Prostate gland (tissue), 2 donors: ENCODE data around the gene PEX11B. TPM values are rescaled to one million over a fixed set of nuclear protein-coding genes. Genes with fewer than 3 reads are reported as not detected.

Experiments used
- DNase-seq: peaks from one replicate; pipeline ENCODE4 v3.0.0-alpha.2; 2019; ENCODE audit warnings: low spot score
- H3K27ac ChIP-seq, 2 donors: fragments of 200-600 bp; sonication (generic); 2 replicates each; pipeline ENCODE4 v1.5.1; 2017 to 2019
- H3K27me3 ChIP-seq: fragments of 200-600 bp; sonication (generic); replicated peaks from 2 replicates; pipeline ENCODE4 v1.5.1; 2019; ENCODE audit not compliant: insufficient read depth
- H3K36me3 ChIP-seq, 2 donors: fragments of 200-600 bp; sonication (generic); 1 replicate in 1 of 2; 2 replicates in 1 of 2; pipeline versions ENCODE4 v1.5.1 to v1.8.1; 2017 to 2019
- H3K4me1 ChIP-seq: fragments of 200-600 bp; sonication (generic); replicated peaks from 2 replicates; pipeline ENCODE4 v1.5.1; 2019
- H3K4me3 ChIP-seq, 2 donors: fragments of 200-600 bp; sonication (generic); 2 replicates each; pipeline ENCODE4 v1.5.1; 2017 to 2019
- H3K9me3 ChIP-seq: fragments of 200-600 bp; sonication (generic); 2 replicates; pipeline ENCODE4 v1.5.1; 2017
- POLR2A ChIP-seq: fragments of 450-650 bp; IDR thresholded peaks from one replicate; pipeline ENCODE4 v1.6.1; 2016; ENCODE audit warnings: antibody characterized with exemption, mild to moderate bottlenecking
- POLR2AphosphoS5 ChIP-seq: sonication (generic); formaldehyde crosslinking; IDR thresholded peaks from one replicate; pipeline ENCODE4 v1.6.1; 2017; ENCODE audit warnings: antibody characterized with exemption
- WGBS: methylation state at CpG from one replicate; pipeline ENCODE4 v1.1.5; 2018; 5-methylcytosine and 5-hydroxymethylcytosine counted together
- intact Hi-C: fragments of 100-400 bp; cut with DNase I; formaldehyde crosslinking; loops from one replicate; pipeline ENCODE4 v1.14.2; 2022
- total RNA-seq, 2 donors: library from RNA; depleted of rRNA; stranded (reverse); fragments of >200 nt; gene quantifications; one replicate each; pipeline ENCODE4 v1.1.0, GENCODE V29; 2016
- TF ChIP-seq, protein P1 (sequence below), 4 experiments: fragments of 200-600 bp in 2 of 4; fragments of 450-650 bp in 2 of 4; sonication (generic) in 2 of 4; IDR thresholded peaks; 1 replicate in 3 of 4; 2 replicates in 1 of 4; pipeline ENCODE4 v1.5.1; 2016 to 2019; ENCODE audit warnings: antibody characterized with exemption in 4 of 4, mild to moderate bottlenecking in 2 of 4, moderate library complexity in 2 of 4

Gene PEX11B
- total RNA-seq, 2 donors from 2014 or later: 35.9 to 37.7 TPM

GRCh38 chr1:145946477-145946986 lies 28.0 kb upstream of the PEX11B start:
- no peak for TF ChIP-seq POLR2AphosphoS5
- TF ChIP-seq POLR2A: no peak
- TF ChIP-seq, protein P1, sequence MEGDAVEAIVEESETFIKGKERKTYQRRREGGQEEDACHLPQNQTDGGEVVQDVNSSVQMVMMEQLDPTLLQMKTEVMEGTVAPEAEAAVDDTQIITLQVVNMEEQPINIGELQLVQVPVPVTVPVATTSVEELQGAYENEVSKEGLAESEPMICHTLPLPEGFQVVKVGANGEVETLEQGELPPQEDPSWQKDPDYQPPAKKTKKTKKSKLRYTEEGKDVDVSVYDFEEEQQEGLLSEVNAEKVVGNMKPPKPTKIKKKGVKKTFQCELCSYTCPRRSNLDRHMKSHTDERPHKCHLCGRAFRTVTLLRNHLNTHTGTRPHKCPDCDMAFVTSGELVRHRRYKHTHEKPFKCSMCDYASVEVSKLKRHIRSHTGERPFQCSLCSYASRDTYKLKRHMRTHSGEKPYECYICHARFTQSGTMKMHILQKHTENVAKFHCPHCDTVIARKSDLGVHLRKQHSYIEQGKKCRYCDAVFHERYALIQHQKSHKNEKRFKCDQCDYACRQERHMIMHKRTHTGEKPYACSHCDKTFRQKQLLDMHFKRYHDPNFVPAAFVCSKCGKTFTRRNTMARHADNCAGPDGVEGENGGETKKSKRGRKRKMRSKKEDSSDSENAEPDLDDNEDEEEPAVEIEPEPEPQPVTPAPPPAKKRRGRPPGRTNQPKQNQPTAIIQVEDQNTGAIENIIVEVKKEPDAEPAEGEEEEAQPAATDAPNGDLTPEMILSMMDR (IDR thresholded peaks at IDR 0.05): no peak
- 86% methylated on average over 4 of the region's 4 CpGs for WGBS
- intact Hi-C loops: no loop called here
- no peaks in the 10 kb centered on the region for H3K27me3 ChIP-seq
- no peak overlapping the region for H3K27ac ChIP-seq
- no peaks in the 10 kb centered on the region for H3K4me1 ChIP-seq
- no peaks in the 10 kb centered on the region for H3K36me3 ChIP-seq
- DNase-seq: no peak
- no peak overlapping the region for H3K4me3 ChIP-seq
- no peaks in the 10 kb centered on the region for H3K9me3 ChIP-seq

DNA sequence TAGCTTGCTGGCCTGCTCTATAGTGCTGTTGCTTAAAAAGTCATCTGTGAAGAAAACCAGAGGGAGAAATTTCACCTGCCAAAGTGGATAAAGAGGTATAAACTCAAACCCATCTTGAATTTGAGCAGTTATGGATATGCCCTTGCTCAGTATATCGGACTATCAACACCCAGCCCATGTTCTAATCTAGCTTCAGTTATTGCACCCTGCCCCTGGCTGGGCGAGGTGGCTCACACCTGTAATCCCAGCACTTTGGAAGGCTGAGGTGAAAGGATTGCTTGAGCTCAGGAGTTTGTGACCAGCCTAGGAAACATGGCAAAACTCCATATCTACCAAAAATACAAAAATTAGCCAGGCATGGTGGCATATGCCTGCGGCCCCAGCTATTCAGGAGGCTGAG lies 26.0 kb upstream of the PEX11B start:
- no peak for DNase-seq
- no peaks in the 10 kb centered on the region for H3K36me3 ChIP-seq
- H3K4me1 ChIP-seq: no peaks in the 10 kb centered on the region
- no peaks in the 10 kb centered on the region for H3K27me3 ChIP-seq
- no peak overlapping the region for H3K27ac ChIP-seq
- H3K4me3 ChIP-seq: no peak overlapping the region
- no peaks in the 10 kb centered on the region for H3K9me3 ChIP-seq
- intact Hi-C loops: no loop called here
- TF ChIP-seq POLR2A (no peak), POLR2AphosphoS5 (no peak)
- TF ChIP-seq, protein P1 (IDR thresholded peaks at IDR 0.05): no peak
- 93% methylated on average over 3 of the region's 3 CpGs for WGBS

GRCh38 chr1:145942871-145943270 lies 24.4 kb upstream of the PEX11B start:
- Histone ChIP-seq H3K27me3 (no peaks in the 10 kb centered on the region), H3K36me3 (no peaks in the 10 kb centered on the region)
- DNase-seq: no peak

GRCh38 chr1:145942405-145942804 lies 23.9 kb upstream of the PEX11B start:
- Histone ChIP-seq H3K27me3 (no peaks in the 10 kb centered on the region), H3K9me3 (no peaks in the 10 kb centered on the region), H3K4me3 (no peak overlapping the region), H3K4me1 (no peaks in the 10 kb centered on the region), H3K27ac (no peak overlapping the region), H3K36me3 (no peaks in the 10 kb centered on the region)
- intact Hi-C loops: no loop called here
- TF ChIP-seq POLR2A: no peak
- no peak for TF ChIP-seq POLR2AphosphoS5
- TF ChIP-seq, protein P1 (IDR thresholded peaks at IDR 0.05): no peak
- no peak for DNase-seq
- WGBS: 60% methylated on average over 4 of the region's 4 CpGs

More at GRCh38 chr1:145942871-145943270, 24.4 kb upstream of the PEX11B start:
- intact Hi-C loops: no loop called here
- no peak overlapping the region for H3K27ac ChIP-seq
- no peak for TF ChIP-seq POLR2A
- H3K4me1 ChIP-seq: no peaks in the 10 kb centered on the region
- no peaks in the 10 kb centered on the region for H3K9me3 ChIP-seq
- H3K4me3 ChIP-seq: no peak overlapping the region
- 86% methylated on average over 6 of the region's 6 CpGs for WGBS

DNA sequence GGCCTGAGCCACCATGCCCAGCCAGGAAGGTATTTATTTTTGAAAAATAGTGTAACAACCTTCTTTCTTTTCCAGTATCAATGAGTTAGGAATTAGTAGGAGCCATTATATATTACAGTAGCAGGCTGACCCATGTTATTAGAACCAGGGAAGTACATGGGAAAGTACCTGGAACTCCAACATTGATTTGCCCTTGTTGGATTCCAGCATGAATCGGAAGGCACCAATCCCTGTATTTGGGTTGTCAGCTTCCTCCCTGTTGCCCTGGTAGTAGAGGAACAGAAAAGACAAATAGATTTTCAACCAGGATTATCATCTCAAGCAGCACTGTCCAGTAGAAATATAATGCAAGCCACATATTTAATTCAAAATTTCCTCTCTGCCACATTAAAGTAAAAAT lies 18.9 kb upstream of the PEX11B start:
- no peak for TF ChIP-seq POLR2A
- TF ChIP-seq POLR2AphosphoS5: no peak
- TF ChIP-seq, protein P1 (IDR thresholded peaks at IDR 0.05): no peak
- Histone ChIP-seq H3K4me3 (no peak overlapping the region), H3K9me3 (no peaks in the 10 kb centered on the region), H3K4me1 (no peaks in the 10 kb centered on the region), H3K27me3 (no peaks in the 10 kb centered on the region), H3K36me3 (no peaks in the 10 kb centered on the region), H3K27ac (no peak overlapping the region)
- DNase-seq: no peak
- intact Hi-C loops: no loop called here
- 77% methylated on average over 1 of the region's 1 CpG for WGBS
